Lower leg skin (tissue), 3 donors: ENCODE measurements around the gene SUSD4.

Source experiments
- POLR2A ChIP-seq, 2 donors: fragments of 450-650 bp; IDR thresholded peaks; one replicate each; pipeline ENCODE4 v1.6.1; 2016 to 2017; ENCODE audit warnings: antibody characterized with exemption in 2 of 2, mild to moderate bottlenecking in 1 of 2, moderate library complexity in 1 of 2
- TF ChIP-seq, protein P1 (sequence below), 3 donors: fragments of 450-650 bp; IDR thresholded peaks; one replicate each; pipeline ENCODE4 v1.5.1; 2016; ENCODE audit warnings: antibody characterized with exemption in 3 of 3, mild to moderate bottlenecking in 3 of 3, moderate library complexity in 2 of 3

GRCh38 chr1:223413216-223413615 lies 49.2 kb upstream of the SUSD4 start:
- TF ChIP-seq, protein P1, sequence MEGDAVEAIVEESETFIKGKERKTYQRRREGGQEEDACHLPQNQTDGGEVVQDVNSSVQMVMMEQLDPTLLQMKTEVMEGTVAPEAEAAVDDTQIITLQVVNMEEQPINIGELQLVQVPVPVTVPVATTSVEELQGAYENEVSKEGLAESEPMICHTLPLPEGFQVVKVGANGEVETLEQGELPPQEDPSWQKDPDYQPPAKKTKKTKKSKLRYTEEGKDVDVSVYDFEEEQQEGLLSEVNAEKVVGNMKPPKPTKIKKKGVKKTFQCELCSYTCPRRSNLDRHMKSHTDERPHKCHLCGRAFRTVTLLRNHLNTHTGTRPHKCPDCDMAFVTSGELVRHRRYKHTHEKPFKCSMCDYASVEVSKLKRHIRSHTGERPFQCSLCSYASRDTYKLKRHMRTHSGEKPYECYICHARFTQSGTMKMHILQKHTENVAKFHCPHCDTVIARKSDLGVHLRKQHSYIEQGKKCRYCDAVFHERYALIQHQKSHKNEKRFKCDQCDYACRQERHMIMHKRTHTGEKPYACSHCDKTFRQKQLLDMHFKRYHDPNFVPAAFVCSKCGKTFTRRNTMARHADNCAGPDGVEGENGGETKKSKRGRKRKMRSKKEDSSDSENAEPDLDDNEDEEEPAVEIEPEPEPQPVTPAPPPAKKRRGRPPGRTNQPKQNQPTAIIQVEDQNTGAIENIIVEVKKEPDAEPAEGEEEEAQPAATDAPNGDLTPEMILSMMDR (IDR thresholded peaks at IDR 0.05): no peak
- TF ChIP-seq POLR2A (IDR thresholded peaks at IDR 0.05): no peak
